LNCAP (cell line): ENCODE measurements around the gene MYL6B.

Source experiments
- CTCF ChIP-seq: fragments of 450-650 bp; IDR thresholded peaks from 2 replicates; pipeline ENCODE4 v1.5.1; 2017; ENCODE audit warnings: mild to moderate bottlenecking

MYL6B gene

GRCh38 chr12:56158029-56158925, 5.9 kb downstream of the MYL6B start, which contains the start of gene MYL6:
Gene MYL6, plus strand, starts transcription at chr12:56158359. Its CDS starts 43 bp downstream, at chr12:56158402.
- TF ChIP-seq CTCF: 0 out of 2 replicates have a peak, but pooled peaks have one; percentile 5

- no peak for TF ChIP-seq CTCF
Observed at GRCh38 chr12:56158926-56159461, 6.6 kb downstream of the MYL6B start.

GRCh38 chr12:56159482-56160192, 7.2 kb downstream of the MYL6B start:
- TF ChIP-seq CTCF: no peak

GRCh38 chr12:56160193-56160763, 7.9 kb downstream of the MYL6B start:
- TF ChIP-seq CTCF: no peak

- TF ChIP-seq CTCF: no peak
Observed at GRCh38 chr12:56160894-56161689, 8.7 kb downstream of the MYL6B start.

- TF ChIP-seq CTCF: no peak
Observed at GRCh38 chr12:56161690-56162351, 9.4 kb downstream of the MYL6B start.
